Upper lobe of left lung (tissue), 4 donors: ENCODE results near the gene ABCG2.

Experiments
- POLR2A ChIP-seq, 4 donors: fragments of 450-650 bp; IDR thresholded peaks; one replicate each; pipeline ENCODE4 v1.5.1; 2016 to 2017; ENCODE audit warnings: antibody characterized with exemption in 4 of 4, mild to moderate bottlenecking in 2 of 4
- POLR2AphosphoS5 ChIP-seq, 2 donors: sonication (generic); formaldehyde crosslinking; IDR thresholded peaks; one replicate each; pipeline ENCODE4 v1.5.1; 2017; ENCODE audit warnings: antibody characterized with exemption in 2 of 2
- TF ChIP-seq, protein P1 (sequence below), 6 experiments: fragments of 450-650 bp in 4 of 6; fragments of 200-600 bp in 2 of 6; sonication (generic) in 2 of 6; IDR thresholded peaks; one replicate each; pipeline ENCODE4 v1.5.1; 2016 to 2019; ENCODE audit warnings: antibody characterized with exemption in 6 of 6

DNA sequence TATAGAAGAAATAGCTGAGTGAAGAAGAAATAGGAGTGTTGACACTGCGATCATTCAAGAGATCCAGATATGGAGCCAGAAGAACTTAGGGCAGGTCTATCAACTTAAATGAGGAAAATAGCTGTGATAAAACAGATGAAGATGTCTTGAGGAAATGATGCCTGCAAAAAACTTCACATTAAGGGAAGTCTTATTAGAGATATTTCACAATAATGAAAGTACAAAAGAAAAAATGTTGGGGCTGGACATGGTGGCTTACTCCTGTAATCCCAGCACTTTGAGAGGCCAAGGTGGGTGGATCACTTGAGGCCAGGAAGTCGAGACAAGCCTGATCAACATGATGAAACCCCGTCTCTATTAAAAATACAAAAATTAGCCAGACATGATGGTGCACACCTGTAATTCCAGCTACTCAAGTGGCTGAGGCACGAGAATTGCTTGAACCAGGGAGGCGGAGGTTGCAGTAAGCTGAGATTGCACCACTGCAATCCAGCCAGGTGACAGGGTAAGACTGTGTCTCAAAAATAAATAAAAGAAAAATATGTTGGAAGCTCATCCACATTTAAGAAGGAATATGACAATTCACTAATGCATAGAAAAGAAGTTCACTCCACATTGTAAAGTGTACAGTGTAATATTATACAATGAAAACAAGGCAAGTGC is 94.7 kb downstream of the ABCG2 start:
- TF ChIP-seq POLR2A (IDR thresholded peaks at IDR 0.05) (no peak), POLR2AphosphoS5 (IDR thresholded peaks at IDR 0.05) (no peak)
- TF ChIP-seq, protein P1, sequence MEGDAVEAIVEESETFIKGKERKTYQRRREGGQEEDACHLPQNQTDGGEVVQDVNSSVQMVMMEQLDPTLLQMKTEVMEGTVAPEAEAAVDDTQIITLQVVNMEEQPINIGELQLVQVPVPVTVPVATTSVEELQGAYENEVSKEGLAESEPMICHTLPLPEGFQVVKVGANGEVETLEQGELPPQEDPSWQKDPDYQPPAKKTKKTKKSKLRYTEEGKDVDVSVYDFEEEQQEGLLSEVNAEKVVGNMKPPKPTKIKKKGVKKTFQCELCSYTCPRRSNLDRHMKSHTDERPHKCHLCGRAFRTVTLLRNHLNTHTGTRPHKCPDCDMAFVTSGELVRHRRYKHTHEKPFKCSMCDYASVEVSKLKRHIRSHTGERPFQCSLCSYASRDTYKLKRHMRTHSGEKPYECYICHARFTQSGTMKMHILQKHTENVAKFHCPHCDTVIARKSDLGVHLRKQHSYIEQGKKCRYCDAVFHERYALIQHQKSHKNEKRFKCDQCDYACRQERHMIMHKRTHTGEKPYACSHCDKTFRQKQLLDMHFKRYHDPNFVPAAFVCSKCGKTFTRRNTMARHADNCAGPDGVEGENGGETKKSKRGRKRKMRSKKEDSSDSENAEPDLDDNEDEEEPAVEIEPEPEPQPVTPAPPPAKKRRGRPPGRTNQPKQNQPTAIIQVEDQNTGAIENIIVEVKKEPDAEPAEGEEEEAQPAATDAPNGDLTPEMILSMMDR (IDR thresholded peaks at IDR 0.05) = no peak
